K562 (cell line): ENCODE results near the gene SSBP2. TPM values are rescaled to one million over a fixed set of nuclear protein-coding genes. Genes with fewer than 3 reads are reported as not detected.

Source experiments
- ARID1B ChIP-seq: fragments of 450-650 bp; IDR thresholded peaks from 2 replicates; pipeline ENCODE4 v1.6.1; 2016; ENCODE audit warnings: antibody characterized with exemption, mild to moderate bottlenecking, inconsistent platforms
- KDM5B ChIP-seq: fragments of 200-600 bp; sonication (generic); IDR thresholded peaks from 2 replicates; pipeline ENCODE4 v1.6.1; 2012; ENCODE audit warnings: low read depth, mild to moderate bottlenecking, moderate library complexity, low read length, control low read depth, inconsistent platforms; ENCODE audit not compliant: insufficient replicate concordance
- RBBP5 ChIP-seq: fragments of 200-600 bp; sonication (generic); IDR thresholded peaks from 2 replicates; pipeline ENCODE4 v1.6.1; 2012; ENCODE audit warnings: borderline replicate concordance, mild to moderate bottlenecking, low read length, control low read depth, inconsistent platforms; ENCODE audit not compliant: insufficient read depth, poor library complexity, severe bottlenecking
- SMAD1 ChIP-seq: fragments of 150-350 bp; IDR thresholded peaks from 2 replicates; pipeline ENCODE4 v1.6.1; 2014; ENCODE audit warnings: low read length, low read depth; ENCODE audit not compliant: partially characterized antibody
- SMAD3 ChIP-seq: fragments of 450-650 bp; formaldehyde crosslinking; conservative IDR thresholded peaks from 2 replicates; pipeline ENCODE4 v1.4.0; 2020; ENCODE audit warnings: mild to moderate bottlenecking
- TAF7 ChIP-seq: fragments of 450-650 bp; IDR thresholded peaks from 2 replicates; pipeline ENCODE4 v1.6.1; 2016; ENCODE audit warnings: missing genetic modification characterization, missing compliant biosample characterization
- YBX1 ChIP-seq: fragments of 450-650 bp; IDR thresholded peaks from 2 replicates; pipeline ENCODE4 v1.7.1; 2016; ENCODE audit warnings: mild to moderate bottlenecking
- ZC3H4 ChIP-seq: sonication (generic); formaldehyde crosslinking; IDR thresholded peaks from 2 replicates; pipeline ENCODE4 v1.9.0; 2021; ENCODE audit warnings: missing genetic modification reagents, borderline replicate concordance
- ZKSCAN3 ChIP-seq: fragments of 250-450 bp; sonication (Bioruptor Pico); IDR thresholded peaks from 2 replicates; pipeline ENCODE4 v1.4.0; 2020
- polyA plus RNA-seq, 8 experiments: library from polyadenylated mRNA; depleted of rRNA in 4 of 8; stranded (reverse) in 5 of 8; unstranded in 3 of 8; fragments of >200 nt; fragmentation: Nextera tagmentation in 2 of 8; fragmentation: Illumina TruSeq in 1 of 8; extraction: Ambion mirVana in 2 of 8; extraction: Trizol in 1 of 8; gene quantifications; 2 replicates each; pipeline versions ENCODE4 v1.2.1 to v1.2.3, GENCODE V29; 2011 to 2014; ENCODE audit warnings: inconsistent platforms in 1 of 8, missing spikeins in 1 of 8
- total RNA-seq, 7 experiments: library from RNA; depleted of rRNA in 6 of 7; stranded (reverse); fragments of >200 nt in 6 of 7; fragmentation: Illumina TruSeq in 2 of 7; extraction: Trizol in 2 of 7; gene quantifications; 2 replicates each; pipeline versions ENCODE4 v1.2.1 to v1.2.3, GENCODE V29; 2011 to 2021; ENCODE audit warnings: low replicate concordance in 1 of 7
- TF ChIP-seq, protein P1 (sequence below): fragments of 450-650 bp; IDR thresholded peaks from 2 replicates; pipeline ENCODE4 v1.6.1; 2018; ENCODE audit not compliant: partially characterized antibody
- TF ChIP-seq, protein P2 (sequence below), 2 experiments: fragments of 450-650 bp in 1 of 2; sonication (generic) in 1 of 2; formaldehyde crosslinking in 1 of 2; IDR thresholded peaks; 2 replicates each; pipeline versions ENCODE4 v1.7.1 to v1.9.0; 2016 to 2022; ENCODE audit warnings: inconsistent platforms in 1 of 2, mild to moderate bottlenecking in 1 of 2, missing genetic modification reagents in 1 of 2
- TF ChIP-seq, protein P3 (sequence below): fragments of 450-650 bp; formaldehyde crosslinking; IDR thresholded peaks from 2 replicates; pipeline ENCODE4 v1.4.0; 2022; ENCODE audit warnings: missing genetic modification characterization

SSBP2 gene
- total and polyA plus RNA-seq, 9 of the 15 experiments (the other 6 are each of a cell fraction or from before 2014, with no cell fraction given), result 22.3 to 133 (median 42.1) TPM

DNA sequence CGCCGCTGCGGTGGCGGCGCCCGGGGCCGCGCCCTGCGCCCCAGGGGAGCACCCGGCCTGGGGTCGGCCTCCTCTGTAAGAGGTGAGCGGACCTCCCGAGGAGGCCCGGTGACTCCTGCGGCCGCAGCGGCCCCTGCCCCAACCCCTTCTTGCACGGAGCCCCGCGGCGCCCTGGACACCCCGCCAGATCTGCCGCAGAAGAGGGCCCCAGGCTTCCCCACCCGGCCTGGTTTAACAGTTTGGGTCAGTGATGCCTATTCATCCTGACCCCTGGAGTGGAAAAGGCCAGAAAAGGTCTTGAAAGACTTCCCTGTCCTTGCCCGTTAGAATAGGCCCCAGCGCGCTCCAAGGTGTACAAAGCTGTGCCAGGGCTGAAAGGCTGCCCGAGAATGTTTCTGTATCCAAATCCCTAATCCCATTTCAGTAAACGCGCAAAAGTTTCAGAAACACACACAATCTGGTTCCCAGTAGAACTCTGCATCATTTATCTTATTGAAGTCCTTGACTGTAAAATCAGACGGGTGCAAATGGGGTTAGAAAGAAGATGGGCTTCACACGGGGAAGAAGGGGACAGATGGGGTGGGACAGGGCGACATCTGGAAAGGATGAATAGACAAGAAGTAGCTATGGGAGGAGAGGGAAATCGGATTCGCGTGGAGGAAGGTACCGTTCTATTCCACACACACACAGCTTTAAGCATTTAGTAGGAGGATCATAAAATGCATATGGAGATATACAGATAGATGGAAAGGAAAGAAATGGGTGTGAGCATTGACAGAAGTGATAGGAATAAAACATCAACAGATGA is 1.1 kb upstream of the SSBP2 start (continued):
- TF ChIP-seq, protein P1, sequence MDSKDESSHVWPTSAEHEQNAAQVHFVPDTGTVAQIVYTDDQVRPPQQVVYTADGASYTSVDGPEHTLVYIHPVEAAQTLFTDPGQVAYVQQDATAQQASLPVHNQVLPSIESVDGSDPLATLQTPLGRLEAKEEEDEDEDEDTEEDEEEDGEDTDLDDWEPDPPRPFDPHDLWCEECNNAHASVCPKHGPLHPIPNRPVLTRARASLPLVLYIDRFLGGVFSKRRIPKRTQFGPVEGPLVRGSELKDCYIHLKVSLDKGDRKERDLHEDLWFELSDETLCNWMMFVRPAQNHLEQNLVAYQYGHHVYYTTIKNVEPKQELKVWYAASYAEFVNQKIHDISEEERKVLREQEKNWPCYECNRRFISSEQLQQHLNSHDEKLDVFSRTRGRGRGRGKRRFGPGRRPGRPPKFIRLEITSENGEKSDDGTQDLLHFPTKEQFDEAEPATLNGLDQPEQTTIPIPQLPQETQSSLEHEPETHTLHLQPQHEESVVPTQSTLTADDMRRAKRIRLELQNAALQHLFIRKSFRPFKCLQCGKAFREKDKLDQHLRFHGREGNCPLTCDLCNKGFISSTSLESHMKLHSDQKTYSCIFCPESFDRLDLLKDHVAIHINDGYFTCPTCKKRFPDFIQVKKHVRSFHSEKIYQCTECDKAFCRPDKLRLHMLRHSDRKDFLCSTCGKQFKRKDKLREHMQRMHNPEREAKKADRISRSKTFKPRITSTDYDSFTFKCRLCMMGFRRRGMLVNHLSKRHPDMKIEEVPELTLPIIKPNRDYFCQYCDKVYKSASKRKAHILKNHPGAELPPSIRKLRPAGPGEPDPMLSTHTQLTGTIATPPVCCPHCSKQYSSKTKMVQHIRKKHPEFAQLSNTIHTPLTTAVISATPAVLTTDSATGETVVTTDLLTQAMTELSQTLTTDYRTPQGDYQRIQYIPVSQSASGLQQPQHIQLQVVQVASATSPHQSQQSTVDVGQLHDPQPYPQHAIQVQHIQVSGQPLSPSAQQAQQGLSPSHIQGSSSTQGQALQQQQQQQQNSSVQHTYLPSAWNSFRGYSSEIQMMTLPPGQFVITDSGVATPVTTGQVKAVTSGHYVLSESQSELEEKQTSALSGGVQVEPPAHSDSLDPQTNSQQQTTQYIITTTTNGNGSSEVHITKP, result no peak
- peak; percentile 27; the same call in 1 of the 2 replicates for TF ChIP-seq ARID1B
- TF ChIP-seq SMAD1, result no peak
- TF ChIP-seq YBX1, result no peak
- no peak for TF ChIP-seq ZKSCAN3 (CRISPR knock-in tag)
- TF ChIP-seq SMAD3 (CRISPR knock-in tag), result no peak
- TF ChIP-seq TAF7, result 0 out of 2 replicates have a peak, but pooled peaks have one; percentile 16
- TF ChIP-seq RBBP5, result peak; percentile 66
- TF ChIP-seq, protein P2, sequence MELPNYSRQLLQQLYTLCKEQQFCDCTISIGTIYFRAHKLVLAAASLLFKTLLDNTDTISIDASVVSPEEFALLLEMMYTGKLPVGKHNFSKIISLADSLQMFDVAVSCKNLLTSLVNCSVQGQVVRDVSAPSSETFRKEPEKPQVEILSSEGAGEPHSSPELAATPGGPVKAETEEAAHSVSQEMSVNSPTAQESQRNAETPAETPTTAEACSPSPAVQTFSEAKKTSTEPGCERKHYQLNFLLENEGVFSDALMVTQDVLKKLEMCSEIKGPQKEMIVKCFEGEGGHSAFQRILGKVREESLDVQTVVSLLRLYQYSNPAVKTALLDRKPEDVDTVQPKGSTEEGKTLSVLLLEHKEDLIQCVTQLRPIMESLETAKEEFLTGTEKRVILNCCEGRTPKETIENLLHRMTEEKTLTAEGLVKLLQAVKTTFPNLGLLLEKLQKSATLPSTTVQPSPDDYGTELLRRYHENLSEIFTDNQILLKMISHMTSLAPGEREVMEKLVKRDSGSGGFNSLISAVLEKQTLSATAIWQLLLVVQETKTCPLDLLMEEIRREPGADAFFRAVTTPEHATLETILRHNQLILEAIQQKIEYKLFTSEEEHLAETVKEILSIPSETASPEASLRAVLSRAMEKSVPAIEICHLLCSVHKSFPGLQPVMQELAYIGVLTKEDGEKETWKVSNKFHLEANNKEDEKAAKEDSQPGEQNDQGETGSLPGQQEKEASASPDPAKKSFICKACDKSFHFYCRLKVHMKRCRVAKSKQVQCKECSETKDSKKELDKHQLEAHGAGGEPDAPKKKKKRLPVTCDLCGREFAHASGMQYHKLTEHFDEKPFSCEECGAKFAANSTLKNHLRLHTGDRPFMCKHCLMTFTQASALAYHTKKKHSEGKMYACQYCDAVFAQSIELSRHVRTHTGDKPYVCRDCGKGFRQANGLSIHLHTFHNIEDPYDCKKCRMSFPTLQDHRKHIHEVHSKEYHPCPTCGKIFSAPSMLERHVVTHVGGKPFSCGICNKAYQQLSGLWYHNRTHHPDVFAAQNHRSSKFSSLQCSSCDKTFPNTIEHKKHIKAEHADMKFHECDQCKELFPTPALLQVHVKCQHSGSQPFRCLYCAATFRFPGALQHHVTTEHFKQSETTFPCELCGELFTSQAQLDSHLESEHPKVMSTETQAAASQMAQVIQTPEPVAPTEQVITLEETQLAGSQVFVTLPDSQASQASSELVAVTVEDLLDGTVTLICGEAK (IDR thresholded peaks at IDR 0.05), result peak; percentile 19; the same call in 1 of the 2 replicates
- TF ChIP-seq, protein P2 (CRISPR knock-in tag; IDR thresholded peaks at IDR 0.05), result no peak
- TF ChIP-seq KDM5B, result peak; percentile 25
- TF ChIP-seq ZC3H4 (CRISPR knock-in tag), result no peak
- TF ChIP-seq, protein P3, sequence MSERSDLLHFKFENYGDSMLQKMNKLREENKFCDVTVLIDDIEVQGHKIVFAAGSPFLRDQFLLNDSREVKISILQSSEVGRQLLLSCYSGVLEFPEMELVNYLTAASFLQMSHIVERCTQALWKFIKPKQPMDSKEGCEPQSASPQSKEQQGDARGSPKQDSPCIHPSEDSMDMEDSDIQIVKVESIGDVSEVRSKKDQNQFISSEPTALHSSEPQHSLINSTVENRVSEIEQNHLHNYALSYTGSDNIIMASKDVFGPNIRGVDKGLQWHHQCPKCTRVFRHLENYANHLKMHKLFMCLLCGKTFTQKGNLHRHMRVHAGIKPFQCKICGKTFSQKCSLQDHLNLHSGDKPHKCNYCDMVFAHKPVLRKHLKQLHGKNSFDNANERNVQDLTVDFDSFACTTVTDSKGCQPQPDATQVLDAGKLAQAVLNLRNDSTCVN (CRISPR knock-in tag), result 0 out of 2 replicates have a peak, but pooled peaks have one; percentile 46
